GM12878 (cell line): ENCODE data around the gene CDCA5. TPM values are rescaled to one million over a fixed set of nuclear protein-coding genes. Genes with fewer than 3 reads are reported as not detected.

ENCODE experiments used
- ATAC-seq: fragments of 200-7000 bp; cut with Tn5 transposase; 3 replicates; pipeline ENCODE4 v1.9.1; 2020; ENCODE audit warnings: mild to moderate bottlenecking, moderate library complexity
- BruUV-seq: library from RNA; stranded (reverse); fragments of 400-500 nt; replicated peaks from 2 replicates; lab custom pipeline; 2021; lab: Mats Ljungman, UMichigan
- CTCF ChIA-PET: fragments of 300-600 bp; sonication (Branson Sonifier 250); formaldehyde crosslinking; extraction: SDS; loops from one replicate; lab custom pipeline; 2021; ENCODE audit warnings: inconsistent platforms; lab: Yijun Ruan, JAX
- POLR2A ChIA-PET: fragments of 350-600 bp; formaldehyde crosslinking; extraction: SDS; loops from one replicate; lab custom pipeline; 2021; ENCODE audit warnings: inconsistent platforms; lab: Charles Lee
- RAD21 ChIA-PET: fragments of 300-600 bp; sonication (Branson Sonifier 250); formaldehyde crosslinking; loops from one replicate; lab custom pipeline; 2023; ENCODE audit warnings: antibody characterized with exemption; ENCODE audit not compliant: unreplicated experiment; lab: Charles Lee
- SMC1A ChIA-PET: fragments of 300-600 bp; sonication (Branson Sonifier 250); formaldehyde crosslinking; loops from one replicate; lab custom pipeline; 2023; ENCODE audit not compliant: unreplicated experiment, uncharacterized antibody; lab: Charles Lee
- DNase-seq: peaks from one replicate; pipeline ENCODE4 v3.0.0-alpha.2; 2011; ENCODE audit warnings: low read depth, low spot score
- FAIRE-seq: peaks from 3 replicates; lab custom pipeline; 2011; peaks lifted over from hg19 to GRCh38; lab: Jason Lieb, UNC
- H2AFZ ChIP-seq: 2 replicates; pipeline ENCODE4 v1.6.0; 2011; ENCODE audit warnings: low read depth, low read length, control low read depth; ENCODE audit not compliant: control insufficient read depth
- H3K27ac ChIP-seq: 2 replicates; pipeline ENCODE4 v1.5.1; 2011; ENCODE audit warnings: control low read depth; ENCODE audit not compliant: control insufficient read depth, insufficient read depth
- H3K27me3 ChIP-seq, 2 experiments: replicated peaks in 1 of 2; 2 replicates each; pipeline versions ENCODE4 v1.6.0 to v1.6.1; 2011; ENCODE audit warnings: low read length in 1 of 2; ENCODE audit not compliant: control insufficient read depth in 2 of 2, insufficient read depth in 2 of 2
- H3K36me3 ChIP-seq, 2 experiments: 2 replicates each; pipeline ENCODE4 v1.5.1; 2011; ENCODE audit warnings: low read length in 1 of 2; ENCODE audit not compliant: control insufficient read depth in 2 of 2, insufficient read depth in 2 of 2
- H3K4me1 ChIP-seq: 2 replicates; pipeline ENCODE4 v1.6.1; 2011; ENCODE audit warnings: mild to moderate bottlenecking, low read length, moderate library complexity, mixed read lengths; ENCODE audit not compliant: control insufficient read depth, insufficient read depth
- H3K4me2 ChIP-seq: 2 replicates; pipeline ENCODE4 v1.6.0; 2011; ENCODE audit warnings: control low read depth; ENCODE audit not compliant: control insufficient read depth, insufficient read depth
- H3K4me3 ChIP-seq: fragments of 200-600 bp; sonication (generic); 2 replicates; pipeline ENCODE4 v1.5.1; 2016
- H3K79me2 ChIP-seq: 2 replicates; pipeline ENCODE4 v1.6.0; 2011; ENCODE audit warnings: low read length; ENCODE audit not compliant: control insufficient read depth, insufficient read depth
- H3K9ac ChIP-seq: 2 replicates; pipeline ENCODE4 v1.8.0; 2011; ENCODE audit warnings: low read length, control low read depth, mixed read lengths; ENCODE audit not compliant: control insufficient read depth, insufficient read depth
- H3K9me3 ChIP-seq: replicated peaks from 3 replicates; pipeline ENCODE4 v1.5.1; 2011; ENCODE audit warnings: mild to moderate bottlenecking, low read length; ENCODE audit not compliant: control insufficient read depth, insufficient read depth
- H4K20me1 ChIP-seq: 2 replicates; pipeline ENCODE4 v1.6.0; 2011; ENCODE audit not compliant: control insufficient read depth, insufficient read depth
- ASH2L ChIP-seq: fragments of 300-600, 200-600 bp; sonication (generic); IDR thresholded peaks from 2 replicates; pipeline ENCODE4 v1.6.1; 2017; ENCODE audit warnings: low read depth, mild to moderate bottlenecking, borderline replicate concordance
- BHLHE40 ChIP-seq, 2 experiments: fragments of 450-650 bp in 1 of 2; IDR thresholded peaks; 2 replicates each; pipeline ENCODE4 v1.6.1; 2011 to 2017; ENCODE audit warnings: low read depth in 2 of 2, borderline replicate concordance in 1 of 2, improper control_type of control experiment in 1 of 2, low read length in 1 of 2, mild to moderate bottlenecking in 1 of 2
- CREB1 ChIP-seq: IDR thresholded peaks from 2 replicates; pipeline ENCODE4 v1.6.1; 2012; ENCODE audit warnings: low read depth, mild to moderate bottlenecking, inconsistent platforms
- E2F8 ChIP-seq: fragments of 450-650 bp; IDR thresholded peaks from 2 replicates; pipeline ENCODE4 v1.6.1; 2018; ENCODE audit warnings: mild to moderate bottlenecking, low read depth, moderate library complexity; ENCODE audit not compliant: partially characterized antibody
- ELK1 ChIP-seq: IDR thresholded peaks from 2 replicates; pipeline ENCODE4 v1.6.1; 2012; ENCODE audit warnings: low read depth, low read length, improper control_type of control experiment
- FOXM1 ChIP-seq: IDR thresholded peaks from 2 replicates; pipeline ENCODE4 v1.6.1; 2012; ENCODE audit warnings: low read depth, mild to moderate bottlenecking, inconsistent platforms, low read length, moderate library complexity
- HDGF ChIP-seq: fragments of 450-650 bp; IDR thresholded peaks from 2 replicates; pipeline ENCODE4 v1.6.1; 2016; ENCODE audit warnings: antibody characterized with exemption
- NFYA ChIP-seq: IDR thresholded peaks from 2 replicates; pipeline ENCODE4 v1.6.1; 2011; ENCODE audit warnings: low read depth, mild to moderate bottlenecking, low read length, improper control_type of control experiment, borderline replicate concordance
- REST ChIP-seq: IDR thresholded peaks from 2 replicates; pipeline ENCODE4 v1.6.1; 2012; ENCODE audit warnings: mild to moderate bottlenecking, low read depth, low read length
- WRNIP1 ChIP-seq: IDR thresholded peaks from 2 replicates; pipeline ENCODE4 v1.6.1; 2011; ENCODE audit warnings: low read depth, low read length, improper control_type of control experiment, borderline replicate concordance
- ZSCAN29 ChIP-seq: fragments of 450-650 bp; IDR thresholded peaks from 2 replicates; pipeline ENCODE4 v1.6.1; 2017; ENCODE audit warnings: mild to moderate bottlenecking, moderate library complexity
- WGBS: methylation state at CpG from one replicate; pipeline ENCODE4 v1.1.6; 2016; ENCODE audit warnings: low lambda C conversion rate; ENCODE audit not compliant: insufficient replicate concordance, insufficient coverage; ENCODE audit errors: missing lambda C conversion rate; 5-methylcytosine and 5-hydroxymethylcytosine counted together
- in situ Hi-C: fragments of 300-500 bp; cut with MboI; formaldehyde crosslinking; loops from 9 replicates; pipeline ENCODE4 v1.14.3; 2018; ENCODE audit warnings: mixed read lengths
- intact Hi-C: fragments of 100-400 bp; cut with micrococcal nuclease; formaldehyde crosslinking; loops from one replicate; pipeline ENCODE4 v1.14.2; 2022; ENCODE audit not compliant: unreplicated experiment
- polyA plus RNA-seq, 11 experiments: library from polyadenylated mRNA; depleted of rRNA in 4 of 11; unstranded in 6 of 11; stranded (reverse) in 5 of 11; fragments of >200 nt; fragmentation: Nextera tagmentation in 4 of 11; fragmentation: Illumina TruSeq in 1 of 11; extraction: Ambion mirVana in 4 of 11; extraction: Trizol in 1 of 11; gene quantifications; 1 replicate in 1 of 11; 2 replicates in 10 of 11; pipeline versions ENCODE4 v1.2.1 to v1.2.3, GENCODE V29; 2011 to 2016; ENCODE audit warnings: inconsistent platforms in 2 of 11, missing spikeins in 2 of 11, low read depth in 1 of 11
- total RNA-seq, 4 experiments: library from RNA; depleted of rRNA in 3 of 4; stranded (reverse); fragments of >200 nt in 3 of 4; fragmentation: Illumina TruSeq in 1 of 4; extraction: Trizol in 1 of 4; gene quantifications; 2 replicates each; pipeline versions ENCODE4 v1.2.1 to v1.2.3, GENCODE V29; 2013 to 2021

Gene CDCA5
- total and polyA plus RNA-seq, 10 of the 15 experiments (the other 5 are each of a cell fraction or from before 2014, with no cell fraction given) = 21.2 to 107 (median 64.9) TPM

GRCh38 chr11:65087216-65087615 lies 3.4 kb upstream of the CDCA5 start (continued):
- TF ChIP-seq E2F8 = no peak
- no peak for TF ChIP-seq ZSCAN29
- no peak for TF ChIP-seq BHLHE40 (IDR thresholded peaks at IDR 0.05; ENCODE audit: borderline replicate concordance in 1 of 2, low read depth in 2 of 2, low read length in 1 of 2)
- TF ChIP-seq REST = no peak
- TF ChIP-seq FOXM1 = no peak
- no peak for TF ChIP-seq WRNIP1

- DNase-seq = no peak
- in situ Hi-C loops = no loop called here
- 82% methylated on average over 9 of the region's 9 CpGs for WGBS
Measured at GRCh38 chr11:65086809-65087208, 3.0 kb upstream of the CDCA5 start.

More at GRCh38 chr11:65086809-65087208, 3.0 kb upstream of the CDCA5 start:
- intact Hi-C loops = no loop called here
- H3K9ac ChIP-seq = no peak overlapping the region
- no peak overlapping the region for H3K27ac ChIP-seq
- ChIA-PET POLR2A (no interaction called here), RAD21 (no interaction called here), CTCF (no interaction called here), SMC1A (no interaction called here)
- no TSS peak for BruUV-seq
- ATAC-seq (no peak), FAIRE-seq (no peak)
- H3K4me3 ChIP-seq = no peak overlapping the region
- H3K27me3 ChIP-seq = no peaks in the 10 kb centered on the region
- H3K79me2 ChIP-seq = peaks cover 30% of the 10 kb centered on the region
- peaks cover 5 to 11% of the 10 kb centered on the region in 2 experiments for H3K36me3 ChIP-seq
- TF ChIP-seq ASH2L (no peak), ELK1 (no peak), CREB1 (no peak), NFYA (no peak), HDGF (no peak)
- H2AFZ ChIP-seq = no peak overlapping the region
- H3K9me3 ChIP-seq = no peaks in the 10 kb centered on the region
- H4K20me1 ChIP-seq = no peaks in the 10 kb centered on the region
- no peak overlapping the region for H3K4me2 ChIP-seq
- peaks cover 11% of the 10 kb centered on the region for H3K4me1 ChIP-seq
